GM23248 (cell line): ENCODE data around the gene MAP4K2.

Experiments
- EZH2 ChIP-seq: fragments of 200-600 bp; sonication (generic); IDR thresholded peaks from 2 replicates; pipeline ENCODE4 v1.6.1; 2018; ENCODE audit warnings: antibody characterized with exemption, mild to moderate bottlenecking; ENCODE audit not compliant: insufficient read depth, poor library complexity, severe bottlenecking
- EZH2phosphoT487 ChIP-seq: fragments of 200-600 bp; sonication (generic); IDR thresholded peaks from 2 replicates; pipeline ENCODE4 v1.6.1; 2018; ENCODE audit warnings: antibody characterized with exemption, moderate library complexity, mild to moderate bottlenecking, low read depth; ENCODE audit not compliant: insufficient read depth

DNA sequence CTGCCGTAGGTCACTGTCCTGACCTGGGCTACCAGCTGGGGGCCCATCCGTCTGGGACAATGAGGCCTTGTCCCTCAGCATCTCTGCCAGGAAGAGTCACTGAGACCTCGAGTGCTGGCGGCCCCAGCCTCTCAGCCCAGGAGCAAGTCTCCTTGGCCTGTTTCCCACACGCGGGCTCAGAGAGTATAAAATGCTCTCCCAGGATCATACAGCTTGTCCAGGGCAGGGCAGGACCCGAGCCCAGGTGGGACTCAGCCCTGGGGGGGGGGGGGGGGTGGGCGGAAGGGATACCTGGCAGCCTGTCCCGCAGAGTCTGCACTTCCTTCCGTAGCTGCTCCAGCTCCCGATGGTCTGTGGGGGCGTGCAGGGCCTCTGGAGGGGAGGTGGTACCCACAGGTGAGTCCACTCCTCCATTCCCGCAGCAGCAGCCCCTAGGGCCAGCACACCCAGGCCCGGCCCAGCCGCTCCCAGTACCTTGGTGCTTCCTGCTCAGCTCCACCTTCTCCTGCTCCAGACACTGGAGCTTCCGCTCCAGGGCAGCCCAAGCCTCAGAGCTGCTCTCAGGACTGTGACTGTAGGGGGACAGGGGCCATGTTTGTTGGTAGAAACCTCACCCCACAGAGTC, 33.5 kb upstream of the MAP4K2 start:
- TF ChIP-seq EZH2 = no peak
- no peak for TF ChIP-seq EZH2phosphoT487
